ENCODE data around the gene PPP1R15A. TPM values are rescaled to one million over a fixed set of nuclear protein-coding genes. Genes with fewer than 3 reads are reported as not detected.
"Not testable (repeated sequence)": the region's sequence is repeated elsewhere in the genome, so short reads cannot be mapped to it uniquely, and the experiment has no call there.

Gene PPP1R15A
- total RNA-seq, 4 donors from 2014 or later, result 19.3 to 41.6 (median 33.3) TPM

GRCh38 chr19:48887861-48888612 lies 15.8 kb downstream of the PPP1R15A start:
- no peak for TF ChIP-seq POLR2A (IDR thresholded peaks at IDR 0.05)
- TF ChIP-seq CTCF (IDR thresholded peaks at IDR 0.05), result no peak
- Histone ChIP-seq H3K27ac (no peak overlapping the region), H3K27me3 (no peaks in the 10 kb centered on the region), H3K36me3 (no peaks in the 10 kb centered on the region), H3K4me1 (peaks cover 0 to 15% (median 0%) of the 10 kb centered on the region in 3 donors), H3K9me3 (no peaks in the 10 kb centered on the region), H3K4me3 (no peak overlapping the region)
- DNase-seq, result no peak
- intact Hi-C loops (cut with DNase I), result no loop called here
- 86 to 93% methylated on average over 13 to 17 of the region's 21 CpGs for WGBS, 2 donors

GRCh38 chr19:48889496-48889895 lies 17.3 kb downstream of the PPP1R15A start:
- DNase-seq; H3K36me3 ChIP-seq; intact Hi-C loops (cut with DNase I); H3K27ac ChIP-seq; H3K9me3 ChIP-seq; H3K4me3 ChIP-seq; H3K27me3 ChIP-seq: not testable (repeated sequence)
- peaks cover 0 to 15% (median 0%) of the 10 kb centered on the region in 3 donors for H3K4me1 ChIP-seq
- 56% methylated on average over 3 of the region's 3 CpGs; no CpG with 5 or more reads in 1 of the 2 donors for WGBS, 2 donors

GRCh38 chr19:48890551-48890950 lies 18.3 kb downstream of the PPP1R15A start:
- H3K36me3 ChIP-seq, result no peaks in the 10 kb centered on the region
- no peaks in the 10 kb centered on the region for H3K9me3 ChIP-seq
- no peak overlapping the region for H3K4me3 ChIP-seq
- intact Hi-C loops (cut with DNase I), result no loop called here
- H3K27me3 ChIP-seq, result peaks cover 0 to 4% (median 0%) of the 10 kb centered on the region in 4 donors
- no peak for DNase-seq
- H3K4me1 ChIP-seq, result peaks cover 0 to 21% (median 4%) of the 10 kb centered on the region in 3 donors
- WGBS, 2 donors, result 71 to 78% methylated on average over 1 to 2 of the region's 4 CpGs
- H3K27ac ChIP-seq, result no peak overlapping the region
- TF ChIP-seq POLR2A (IDR thresholded peaks at IDR 0.05) (no peak), CTCF (IDR thresholded peaks at IDR 0.05) (peak in 1 of 6 experiments; percentile 29)

DNA sequence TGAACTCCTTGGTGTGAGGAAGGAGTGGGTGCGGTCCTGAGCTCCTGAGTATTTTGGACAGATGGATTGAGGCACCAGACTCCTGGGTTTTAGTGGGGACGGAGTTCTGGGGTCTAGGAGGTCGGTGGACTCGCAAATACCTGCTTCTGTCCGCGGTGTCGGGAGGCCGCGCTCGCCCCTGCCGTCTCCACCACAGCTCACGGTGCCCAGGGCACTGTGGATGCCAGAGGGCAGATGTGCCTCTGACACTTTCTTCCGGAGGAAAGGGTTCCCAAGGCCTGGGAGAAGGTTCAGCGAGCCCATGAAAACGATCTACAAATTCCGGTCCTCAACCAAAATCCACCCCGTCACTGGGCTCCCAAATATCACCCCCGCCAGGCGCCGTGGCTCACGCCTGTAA lies 23.0 kb downstream of the PPP1R15A start:
- Histone ChIP-seq H3K9me3 (no peaks in the 10 kb centered on the region), H3K4me3 (no peak overlapping the region), H3K4me1 (peaks cover 4 to 38% (median 13%) of the 10 kb centered on the region in 3 donors), H3K27ac (peak overlapping the region in 1 of 4 donors; percentile 72), H3K36me3 (no peaks in the 10 kb centered on the region), H3K27me3 (peaks cover 0 to 4% (median 0%) of the 10 kb centered on the region in 4 donors)
- TF ChIP-seq POLR2A (IDR thresholded peaks at IDR 0.05) (no peak), CTCF (IDR thresholded peaks at IDR 0.05) (no peak)
- DNase-seq, result no peak
- intact Hi-C loops (cut with DNase I), result no loop called here
- 86 to 94% methylated on average over 2 of the region's 21 CpGs for WGBS, 2 donors

DNA sequence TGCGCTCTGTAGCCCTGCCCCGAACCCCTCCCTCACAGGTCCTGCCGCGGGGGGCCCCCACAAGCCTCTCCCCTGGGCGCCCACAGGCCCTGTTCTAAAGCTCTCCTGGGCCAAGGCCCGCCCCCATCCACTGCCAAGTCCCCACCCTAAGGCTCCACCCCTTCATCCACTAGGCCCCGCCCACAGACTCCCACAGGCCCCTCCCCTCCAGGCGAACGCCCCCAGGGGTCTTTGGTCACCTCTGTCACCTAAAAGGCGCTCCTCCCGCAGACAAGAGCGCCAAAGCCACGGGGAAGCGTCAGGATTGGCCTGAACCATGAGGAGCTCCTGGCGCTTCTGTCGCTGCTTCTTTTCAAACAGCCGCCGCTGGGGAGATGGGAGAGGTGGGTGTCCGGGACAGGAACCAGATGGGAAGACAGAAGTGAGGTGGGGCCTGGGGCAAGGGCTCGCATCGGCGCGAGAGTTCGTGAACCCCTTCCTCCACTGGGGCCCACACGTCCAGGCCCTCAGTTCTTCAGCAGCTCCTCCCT lies 24.0 kb downstream of the PPP1R15A start:
- Histone ChIP-seq H3K4me1 (peaks cover 9 to 45% (median 14%) of the 10 kb centered on the region in 3 donors), H3K36me3 (no peaks in the 10 kb centered on the region), H3K27ac (peak overlapping the region; percentile 49 to 76 (median 70)), H3K4me3 (peak overlapping the region; percentile 13 to 56 (median 42)), H3K9me3 (no peaks in the 10 kb centered on the region), H3K27me3 (peaks cover 0 to 4% (median 0%) of the 10 kb centered on the region in 4 donors)
- no peak for TF ChIP-seq CTCF (IDR thresholded peaks at IDR 0.05)
- no peak for TF ChIP-seq POLR2A (IDR thresholded peaks at IDR 0.05)
- DNase-seq, result no peak
- WGBS, 2 donors, result 38 to 61% methylated on average over 8 to 10 of the region's 25 CpGs
- intact Hi-C loops (cut with DNase I), result no loop called here
